HAP-1 (cell line): ENCODE data around the gene DLGAP4.

Experiments used
- DNase-seq, 2 experiments: peaks; one replicate each; pipeline ENCODE4 v3.0.0-alpha.2; 2016 to 2020; ENCODE audit warnings: low spot score in 2 of 2
- H3K27me3 ChIP-seq: fragments of 250-450 bp; sonication (Bioruptor Pico); 2 replicates; pipeline ENCODE4 v1.5.1; 2020; ENCODE audit warnings: low read depth, mild to moderate bottlenecking, moderate library complexity
- H3K36me3 ChIP-seq: fragments of 250-450 bp; sonication (Bioruptor Pico); replicated peaks from 2 replicates; pipeline ENCODE4 v1.5.1; 2020; ENCODE audit warnings: mild to moderate bottlenecking
- H3K4me1 ChIP-seq: fragments of 250-450 bp; sonication (Bioruptor Pico); 2 replicates; pipeline ENCODE4 v1.5.1; 2020; ENCODE audit warnings: mild to moderate bottlenecking
- H3K4me3 ChIP-seq: fragments of 250-450 bp; sonication (Bioruptor Pico); 2 replicates; pipeline ENCODE4 v1.5.1; 2020; ENCODE audit warnings: mild to moderate bottlenecking, moderate library complexity
- H3K9me3 ChIP-seq: fragments of 250-450 bp; sonication (Bioruptor Pico); 2 replicates; pipeline ENCODE4 v1.5.1; 2020; ENCODE audit warnings: mild to moderate bottlenecking, moderate library complexity
- in situ Hi-C: fragments of 300-500 bp; cut with MboI; formaldehyde crosslinking; loops from 3 replicates; pipeline ENCODE4 v1.14.3; 2020; ENCODE audit warnings: low sequenced_read_pairs, inconsistent platforms, mixed read lengths

The DLGAP4 gene

GRCh38 chr20:36309643-36310042 is 3.5 kb downstream of the DLGAP4 start:
- Histone ChIP-seq H3K4me1 (no peaks in the 10 kb centered on the region), H3K27me3 (peaks cover 21% of the 10 kb centered on the region), H3K4me3 (no peak overlapping the region), H3K36me3 (no peaks in the 10 kb centered on the region), H3K9me3 (no peaks in the 10 kb centered on the region)
- in situ Hi-C loops, result no loop called here
- DNase-seq, result no peak

GRCh38 chr20:36310215-36310981 is 4.3 kb downstream of the DLGAP4 start:
- Histone ChIP-seq H3K9me3 (no peaks in the 10 kb centered on the region), H3K27me3 (peaks cover 14% of the 10 kb centered on the region), H3K4me3 (no peak overlapping the region), H3K4me1 (no peaks in the 10 kb centered on the region), H3K36me3 (no peaks in the 10 kb centered on the region)
- in situ Hi-C loops, result no loop called here
- DNase-seq, result no peak

- Histone ChIP-seq H3K4me1 (no peaks in the 10 kb centered on the region), H3K27me3 (peaks cover 9% of the 10 kb centered on the region), H3K36me3 (no peaks in the 10 kb centered on the region), H3K4me3 (no peak overlapping the region), H3K9me3 (no peaks in the 10 kb centered on the region)
- in situ Hi-C loops, result no loop called here
- no peak for DNase-seq
These were observed 5.2 kb downstream of the DLGAP4 start for GRCh38 chr20:36311141-36311853.

GRCh38 chr20:36311854-36312723 is 6.0 kb downstream of the DLGAP4 start:
- H3K4me3 ChIP-seq, result no peak overlapping the region
- no peak for DNase-seq
- in situ Hi-C loops, result no loop called here
- no peaks in the 10 kb centered on the region for H3K4me1 ChIP-seq
- no peaks in the 10 kb centered on the region for H3K36me3 ChIP-seq
- peaks cover 2% of the 10 kb centered on the region for H3K27me3 ChIP-seq
- H3K9me3 ChIP-seq, result no peaks in the 10 kb centered on the region

DNA sequence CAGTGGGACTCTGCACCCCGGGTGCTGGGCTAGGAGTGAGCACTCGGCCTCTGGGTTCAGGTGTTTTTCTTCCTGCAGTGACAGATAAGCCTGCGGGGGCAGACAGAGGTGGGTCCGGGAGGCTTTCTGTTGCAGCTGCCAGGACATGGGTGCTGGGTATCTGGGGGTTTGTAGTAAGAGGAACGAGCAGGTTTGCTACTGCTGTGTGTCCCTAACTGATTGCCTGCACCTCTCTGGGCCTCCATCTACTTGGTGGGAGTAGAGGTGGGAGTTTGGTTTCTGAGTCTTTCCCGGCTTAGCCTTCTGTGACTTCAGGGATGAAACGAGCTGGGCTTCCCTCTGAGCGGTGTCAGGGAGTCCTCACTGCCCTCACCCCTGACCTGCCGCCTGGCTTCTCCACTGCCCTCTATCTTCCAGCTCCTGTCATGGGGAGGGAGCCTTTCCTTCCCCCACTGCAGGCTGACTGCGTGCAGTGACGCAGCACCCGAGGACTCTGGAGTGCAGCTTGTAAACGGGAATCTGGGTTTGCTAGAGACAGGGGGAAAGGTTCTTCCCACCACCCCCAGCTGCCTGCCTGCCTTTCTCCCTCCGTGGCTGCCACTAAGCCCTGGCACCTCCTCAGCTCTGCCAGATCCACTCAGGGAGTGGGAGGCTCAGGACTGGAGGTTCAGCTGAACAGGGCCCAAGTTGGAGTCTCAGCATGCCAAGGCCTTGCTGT is 6.7 kb downstream of the DLGAP4 start:
- in situ Hi-C loops, result no loop called here
- Histone ChIP-seq H3K4me3 (no peak overlapping the region), H3K27me3 (no peaks in the 10 kb centered on the region), H3K4me1 (no peaks in the 10 kb centered on the region), H3K36me3 (no peaks in the 10 kb centered on the region), H3K9me3 (no peaks in the 10 kb centered on the region)
- DNase-seq, result peak in 1 of 2 experiments; percentile 0

GRCh38 chr20:36313476-36313875 is 7.3 kb downstream of the DLGAP4 start:
- no peaks in the 10 kb centered on the region for H3K9me3 ChIP-seq
- H3K4me1 ChIP-seq, result no peaks in the 10 kb centered on the region
- no peaks in the 10 kb centered on the region for H3K27me3 ChIP-seq
- no peak overlapping the region for H3K4me3 ChIP-seq
- no peaks in the 10 kb centered on the region for H3K36me3 ChIP-seq
- in situ Hi-C loops, result no loop called here
- DNase-seq, result peak in 1 of 2 experiments; percentile 3

DNA sequence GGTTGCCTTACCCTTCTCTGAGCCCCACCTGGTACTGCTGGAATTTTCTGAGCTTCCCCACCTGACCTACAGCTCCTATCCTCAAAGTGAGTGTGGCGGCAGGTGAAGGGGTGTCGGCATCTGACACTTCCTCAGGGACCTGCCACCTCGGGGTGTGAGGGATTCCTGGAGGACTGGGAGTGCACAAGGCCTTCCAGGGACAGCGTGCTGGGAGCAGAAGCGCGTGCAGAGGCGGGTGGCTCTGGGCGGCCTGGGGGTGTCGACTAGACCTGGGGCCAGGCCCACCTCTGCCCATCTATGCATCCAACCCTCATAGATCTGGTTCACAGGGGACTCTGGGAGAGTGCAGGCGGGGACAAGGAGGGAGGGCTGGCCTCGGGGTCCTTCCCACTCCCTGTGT is 7.8 kb downstream of the DLGAP4 start:
- Histone ChIP-seq H3K4me1 (no peaks in the 10 kb centered on the region), H3K27me3 (no peaks in the 10 kb centered on the region), H3K9me3 (no peaks in the 10 kb centered on the region), H3K4me3 (no peak overlapping the region), H3K36me3 (no peaks in the 10 kb centered on the region)
- in situ Hi-C loops, result no loop called here
- peak in 1 of 2 experiments; percentile 5 for DNase-seq

GRCh38 chr20:36314734-36315544 is 8.8 kb downstream of the DLGAP4 start:
- Histone ChIP-seq H3K9me3 (no peaks in the 10 kb centered on the region), H3K4me3 (no peak overlapping the region), H3K4me1 (no peaks in the 10 kb centered on the region), H3K36me3 (no peaks in the 10 kb centered on the region), H3K27me3 (no peaks in the 10 kb centered on the region)
- in situ Hi-C loops, result no loop called here
- DNase-seq, result no peak

- no peaks in the 10 kb centered on the region for H3K4me1 ChIP-seq
- H3K27me3 ChIP-seq, result no peaks in the 10 kb centered on the region
- in situ Hi-C loops, result no loop called here
- H3K9me3 ChIP-seq, result no peaks in the 10 kb centered on the region
- no peaks in the 10 kb centered on the region for H3K36me3 ChIP-seq
- H3K4me3 ChIP-seq, result no peak overlapping the region
- no peak for DNase-seq
These were observed 9.6 kb downstream of the DLGAP4 start for GRCh38 chr20:36315545-36316351.

DNA sequence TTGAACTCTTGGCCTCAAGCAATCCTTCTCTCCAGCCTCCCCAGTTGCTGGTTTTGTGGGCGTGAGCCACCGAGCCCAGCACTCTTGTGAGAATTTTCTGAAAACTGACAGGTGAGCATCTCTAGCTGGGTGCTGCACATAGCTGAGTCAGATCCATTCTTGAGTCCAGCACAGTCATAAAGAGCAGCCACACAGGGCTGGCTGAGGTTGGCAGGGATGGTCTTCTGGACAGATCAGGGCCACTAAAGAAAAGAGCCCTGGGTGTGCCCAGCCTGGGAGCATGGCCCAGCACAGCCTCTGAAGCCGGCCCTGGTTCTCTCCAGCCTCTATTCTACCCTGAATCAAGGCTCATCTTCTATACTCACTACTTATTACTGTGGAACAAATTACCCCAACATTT is 11.5 kb downstream of the DLGAP4 start:
- in situ Hi-C loops, result no loop called here
- no peak for DNase-seq
- H3K36me3 ChIP-seq, result no peaks in the 10 kb centered on the region
- no peaks in the 10 kb centered on the region for H3K4me1 ChIP-seq
- H3K4me3 ChIP-seq, result no peak overlapping the region
- no peaks in the 10 kb centered on the region for H3K9me3 ChIP-seq
- H3K27me3 ChIP-seq, result no peaks in the 10 kb centered on the region

DNA sequence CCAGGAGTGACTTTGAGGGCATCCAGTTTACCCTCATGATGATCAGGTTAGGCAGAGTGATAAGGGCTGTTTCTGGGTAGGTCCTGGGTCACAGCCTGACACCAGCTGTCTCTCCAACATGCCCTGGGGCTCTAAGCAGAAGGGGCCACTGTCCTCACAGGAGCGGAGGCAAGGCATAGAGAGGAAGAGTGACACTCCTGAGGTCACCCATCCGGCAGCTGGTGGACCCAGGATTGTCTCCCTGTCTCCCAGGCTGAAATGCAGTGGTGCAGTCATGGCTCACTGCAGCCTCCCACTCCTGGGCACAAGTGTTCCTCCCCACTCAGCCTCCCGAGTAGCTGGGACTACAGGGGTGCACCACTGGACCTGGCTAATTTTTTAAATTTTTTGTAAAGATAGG is 12.0 kb downstream of the DLGAP4 start:
- DNase-seq, result no peak
- in situ Hi-C loops, result no loop called here
- no peaks in the 10 kb centered on the region for H3K36me3 ChIP-seq

More for the DNA sequence above, 12.0 kb downstream of the DLGAP4 start:
- H3K4me3 ChIP-seq, result no peak overlapping the region
- no peaks in the 10 kb centered on the region for H3K4me1 ChIP-seq
- H3K27me3 ChIP-seq, result no peaks in the 10 kb centered on the region
- no peaks in the 10 kb centered on the region for H3K9me3 ChIP-seq
